GM18520 (cell line): ENCODE results near the gene DDX25.
A peak's percentile ranks its signal among the peaks of the same experiment; 100 is the strongest.
"Not testable (repeated sequence)": the region's sequence is repeated elsewhere in the genome, so short reads cannot be mapped to it uniquely, and the experiment has no call there.

Experiments
- ATAC-seq: cut with Tn5 transposase; IDR thresholded peaks from one replicate; pipeline ENCODE4 v1.9.1; 2021; ENCODE audit not compliant: unreplicated experiment

The DDX25 gene

DNA sequence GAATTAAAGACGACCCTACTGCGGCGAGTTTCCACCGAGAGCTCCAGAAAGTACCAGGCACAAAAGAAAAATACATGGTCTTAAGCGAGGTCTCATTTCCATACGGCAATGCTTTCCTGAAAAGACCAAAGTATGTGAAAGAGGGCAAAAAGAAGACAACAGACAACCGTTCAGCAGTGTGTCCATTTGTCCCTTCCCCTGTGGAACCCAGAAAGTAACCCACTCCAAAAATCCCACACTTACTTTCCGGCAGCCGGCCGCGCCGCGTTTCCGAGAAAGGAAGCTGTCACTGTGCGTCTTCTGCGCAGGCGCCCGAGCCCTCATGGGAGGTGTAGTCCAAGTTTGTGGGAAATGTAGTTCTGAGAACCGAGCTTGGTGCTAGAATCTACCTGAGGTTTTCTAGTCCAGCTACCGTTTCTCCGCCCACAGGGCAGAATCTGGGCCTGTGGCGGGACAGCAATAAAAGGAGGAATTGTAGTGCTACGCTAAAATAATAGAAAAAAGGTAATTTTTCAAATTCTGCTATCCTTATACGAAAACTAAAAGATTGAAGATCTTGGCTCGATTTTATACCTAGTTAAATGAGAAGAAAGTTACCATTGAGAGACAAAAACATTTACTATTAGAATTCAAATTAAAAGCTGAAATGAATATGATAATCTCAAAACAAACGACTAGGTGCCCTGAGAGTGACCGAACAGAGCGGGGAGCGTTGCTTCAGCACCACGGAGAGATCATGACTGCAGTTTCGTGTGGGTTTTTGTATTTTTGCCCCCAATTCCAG lies 1.2 kb upstream of the DDX25 start, which contains the start of gene PUS3:
TSS of gene PUS3 (minus strand) at position 280 of the 784 bp plus-strand sequence. CDS start 6,922 bp downstream, outside the sequence.
- peak; percentile 90 for ATAC-seq

DNA sequence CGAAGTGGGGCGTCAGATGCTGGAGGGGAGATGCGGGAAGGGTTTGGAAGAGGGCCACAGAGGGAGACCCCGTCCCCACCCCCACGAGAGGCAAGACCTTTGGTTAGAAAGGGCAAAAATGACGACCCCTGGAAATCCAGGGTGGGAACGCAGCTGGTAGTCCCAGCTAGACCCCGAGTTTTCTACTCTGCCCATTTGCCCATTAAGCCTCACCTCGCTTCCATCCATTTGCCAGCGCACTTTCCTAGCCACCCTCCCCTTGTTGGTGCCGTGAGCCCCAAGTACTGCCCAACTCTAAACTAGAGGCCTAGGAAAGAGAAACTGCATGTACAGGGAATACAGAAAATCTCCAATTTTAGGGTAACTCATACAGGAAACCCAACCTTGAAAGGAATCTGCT lies 370 bp downstream of the DDX25 start:
- ATAC-seq = no peak

DNA sequence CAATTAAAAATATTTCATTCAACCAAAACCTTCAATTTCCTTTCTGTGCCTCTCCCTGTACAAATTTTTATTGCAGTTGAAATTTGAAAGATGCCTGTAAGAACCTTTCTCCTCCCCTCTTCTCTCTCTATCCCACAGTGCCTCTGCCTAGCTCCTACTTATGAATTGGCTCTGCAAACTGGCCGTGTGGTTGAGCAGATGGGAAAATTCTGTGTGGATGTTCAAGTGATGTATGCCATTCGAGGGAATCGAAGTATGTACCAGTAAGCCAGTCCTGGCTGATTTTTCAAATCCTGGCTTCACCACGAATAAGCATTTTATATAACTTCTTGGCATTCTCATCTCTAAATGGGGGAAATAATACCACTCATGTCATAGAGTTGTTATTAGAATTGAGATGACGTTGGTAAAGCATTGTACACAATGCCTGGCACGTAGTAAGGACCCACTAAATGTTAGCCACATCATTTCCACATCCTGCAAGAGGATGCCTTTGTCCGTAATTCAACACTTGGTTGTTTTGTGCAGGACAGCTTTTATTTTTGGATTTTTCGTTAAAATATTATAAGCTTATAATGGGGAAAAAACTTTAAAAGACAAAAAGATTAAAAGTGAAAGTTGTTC lies 6.0 kb downstream of the DDX25 start:
- ATAC-seq = no peak

DNA sequence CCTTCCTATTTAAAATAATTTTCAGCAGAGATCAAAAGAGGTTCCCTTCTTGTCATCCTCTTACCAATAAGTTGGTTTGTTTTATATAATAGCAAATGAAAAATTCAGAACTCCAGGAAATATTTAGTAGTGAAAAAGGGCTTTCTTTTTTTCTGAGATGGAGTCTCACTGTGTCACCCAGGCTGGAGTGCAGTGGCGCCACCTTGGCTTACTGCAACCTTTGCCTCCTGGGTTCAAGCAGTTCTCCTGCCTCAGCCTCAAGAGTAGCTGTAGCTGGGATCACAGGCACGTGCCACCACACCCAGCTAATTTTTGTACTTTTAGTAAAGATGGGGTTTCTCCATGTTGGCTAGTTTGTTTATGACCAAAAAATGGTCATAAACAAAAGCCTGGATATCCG lies 10.3 kb downstream of the DDX25 start:
- not testable (repeated sequence) for ATAC-seq

DNA sequence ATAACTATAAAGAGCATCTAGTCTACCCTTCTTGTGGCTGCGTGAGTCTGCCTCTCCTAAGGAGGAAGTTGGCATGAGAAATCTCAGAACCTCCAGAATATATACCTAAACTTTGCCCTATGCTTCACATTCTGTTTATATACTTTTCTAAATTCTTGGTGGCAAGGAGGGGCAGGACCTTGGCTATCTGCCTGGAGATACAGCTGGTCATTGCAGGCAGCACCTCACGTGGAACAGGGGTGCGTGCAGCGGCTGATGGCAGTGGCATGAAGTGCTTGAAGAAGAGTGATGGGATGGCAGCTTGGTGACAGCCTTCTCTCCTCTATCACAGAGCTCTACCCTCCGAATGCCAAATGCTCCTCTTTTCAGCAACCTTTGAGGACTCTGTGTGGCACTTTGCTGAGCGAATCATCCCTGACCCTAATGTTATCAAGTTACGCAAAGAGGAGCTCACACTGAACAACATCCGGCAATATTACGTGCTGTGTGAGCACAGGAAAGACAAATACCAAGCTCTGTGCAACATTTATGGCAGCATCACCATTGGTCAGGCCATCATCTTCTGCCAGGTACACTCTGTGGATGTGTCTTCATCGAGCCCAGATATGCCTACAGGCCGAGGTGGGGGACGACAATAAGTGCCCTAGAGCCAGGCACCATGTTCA lies 12.5 kb downstream of the DDX25 start:
- no peak for ATAC-seq

DNA sequence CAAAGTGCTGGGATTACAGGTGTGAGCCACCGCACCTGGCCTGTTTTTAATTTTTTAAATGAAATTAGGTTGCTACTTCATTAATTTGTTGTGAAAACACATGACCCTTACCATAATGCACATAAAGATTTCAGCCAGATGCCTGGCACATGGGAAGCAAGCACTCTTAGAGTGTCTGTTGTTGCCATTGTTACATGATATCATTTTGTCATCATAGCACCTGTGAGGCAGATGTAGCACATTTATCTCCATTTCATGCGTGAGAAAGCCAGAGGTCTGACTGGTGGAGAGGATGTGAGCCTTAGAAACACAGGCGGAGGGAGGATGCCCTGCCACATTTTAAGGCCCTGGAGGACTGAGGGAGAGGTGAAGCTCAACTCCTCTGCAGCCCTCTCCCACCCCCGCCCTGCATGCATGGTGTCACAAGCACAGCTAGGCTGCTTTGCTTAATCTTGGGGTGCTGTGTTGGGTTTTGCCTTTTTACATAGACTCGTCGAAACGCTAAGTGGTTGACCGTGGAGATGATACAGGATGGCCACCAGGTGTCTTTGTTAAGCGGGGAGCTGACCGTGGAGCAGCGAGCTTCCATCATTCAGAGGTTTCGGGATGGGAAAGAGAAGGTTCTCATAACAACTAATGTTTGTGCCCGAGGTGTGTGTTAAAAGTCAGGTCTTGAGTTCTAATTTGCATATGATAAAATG lies 14.0 kb downstream of the DDX25 start:
- no peak for ATAC-seq

DNA sequence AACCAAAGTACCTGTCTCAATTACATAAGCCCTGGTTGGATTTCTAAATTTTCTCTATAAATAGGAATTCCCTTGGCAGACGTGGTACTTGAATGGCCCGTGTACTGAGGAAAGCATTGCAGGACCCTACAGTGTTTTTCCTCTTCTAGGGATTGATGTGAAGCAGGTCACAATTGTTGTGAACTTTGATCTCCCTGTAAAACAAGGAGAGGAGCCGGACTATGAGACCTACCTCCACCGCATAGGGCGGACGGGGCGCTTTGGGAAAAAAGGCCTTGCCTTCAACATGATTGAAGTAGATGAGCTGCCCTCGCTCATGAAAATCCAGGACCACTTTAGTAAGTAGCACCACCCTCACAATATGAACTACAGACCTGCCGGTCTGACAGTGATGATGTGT lies 16.7 kb downstream of the DDX25 start:
- ATAC-seq = no peak

DNA sequence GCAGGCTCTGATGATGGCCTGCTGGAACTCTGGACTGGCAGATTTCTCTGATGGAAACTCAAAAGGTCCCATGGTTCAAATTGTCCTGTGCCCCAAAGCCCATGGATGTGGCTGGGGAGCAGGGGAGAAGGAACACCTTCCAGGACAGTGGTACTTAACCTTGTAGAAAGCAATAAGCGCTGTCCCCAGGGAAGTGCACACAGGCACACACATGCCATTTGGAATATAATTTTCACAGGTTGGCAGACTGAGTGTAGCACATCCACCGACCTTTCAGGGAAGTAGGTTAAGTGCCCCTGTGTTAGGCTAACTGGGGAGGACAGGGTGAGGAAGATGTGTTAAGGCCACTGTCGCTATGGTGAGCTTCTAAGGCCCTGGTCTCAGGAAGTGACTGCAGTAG lies 17.8 kb downstream of the DDX25 start:
- no peak for ATAC-seq

DNA sequence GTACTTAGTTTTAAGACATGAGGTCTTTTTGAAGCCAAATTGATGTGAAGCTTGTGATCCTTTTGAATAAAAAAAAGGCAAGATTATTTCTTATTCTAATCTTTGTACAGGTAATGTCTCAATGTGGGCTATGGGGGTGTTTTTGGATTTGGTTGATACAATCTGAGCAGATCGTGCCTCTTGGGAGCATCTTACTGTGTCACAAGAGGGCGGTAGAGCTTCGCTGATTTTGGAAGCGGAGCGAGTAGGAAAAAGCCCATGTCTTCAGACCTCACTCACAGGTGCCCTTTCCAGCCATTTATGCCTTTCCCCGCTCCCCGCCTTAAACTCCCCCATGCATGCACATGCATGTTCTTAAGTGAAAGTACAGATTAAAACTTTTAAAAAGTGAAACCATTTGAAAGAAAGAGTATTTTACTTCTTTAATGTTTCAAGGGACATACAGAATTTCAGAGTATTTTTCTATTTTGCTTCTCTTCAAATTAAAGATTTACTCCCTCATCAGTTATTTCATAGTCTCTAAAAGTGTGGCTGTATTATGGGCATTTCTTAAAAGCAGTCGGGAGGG lies 18.8 kb downstream of the DDX25 start:
- ATAC-seq = no peak

DNA sequence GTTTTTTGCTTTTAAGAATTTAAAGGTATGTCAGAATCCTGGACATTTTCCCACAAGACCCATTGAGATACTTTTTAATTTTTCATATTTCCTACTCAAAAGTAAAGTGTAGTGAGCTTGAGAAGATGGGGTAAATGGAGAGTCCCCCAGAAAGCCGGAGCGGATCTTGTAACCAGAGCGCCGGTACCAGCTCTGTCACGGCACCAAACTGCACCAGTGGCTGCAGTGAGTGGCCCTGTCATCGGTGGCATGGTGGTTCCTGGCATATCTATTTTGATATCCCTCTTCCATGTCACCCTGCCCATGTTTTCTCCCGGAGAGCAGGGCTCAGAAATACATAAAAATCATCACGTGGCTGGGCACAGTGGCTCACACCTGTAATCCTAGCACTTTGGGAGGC lies 19.3 kb downstream of the DDX25 start:
- no peak for ATAC-seq

DNA sequence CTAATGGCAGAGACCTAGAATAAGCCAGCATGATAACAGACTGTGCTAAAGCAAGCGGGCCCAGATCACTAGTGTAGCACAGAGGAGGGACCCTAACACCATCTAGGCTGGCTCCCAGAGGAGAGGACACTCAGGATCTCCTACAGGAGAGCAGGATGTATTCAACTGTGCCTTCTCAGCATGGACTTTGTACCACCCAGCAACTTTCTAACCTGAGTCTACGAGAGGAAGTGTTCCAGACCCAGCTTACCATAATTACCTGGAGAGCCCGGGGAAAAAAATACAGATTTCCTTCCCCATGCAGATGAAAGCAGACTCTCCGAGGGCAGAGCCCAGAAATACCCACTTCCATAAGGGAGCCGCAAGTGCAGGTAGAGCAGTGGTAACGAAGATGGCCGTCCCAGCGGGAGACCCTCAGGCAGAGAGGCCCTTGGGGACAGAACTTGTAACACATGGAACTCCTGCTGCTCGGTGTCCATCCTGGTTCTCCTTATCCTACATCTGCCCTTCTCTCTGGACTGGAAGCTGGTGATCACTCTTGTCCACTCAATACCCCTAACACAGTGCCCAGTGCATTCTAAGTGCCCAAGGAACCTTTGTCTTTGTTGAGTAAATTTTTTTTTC lies 20.2 kb downstream of the DDX25 start:
- no peak for ATAC-seq

DNA sequence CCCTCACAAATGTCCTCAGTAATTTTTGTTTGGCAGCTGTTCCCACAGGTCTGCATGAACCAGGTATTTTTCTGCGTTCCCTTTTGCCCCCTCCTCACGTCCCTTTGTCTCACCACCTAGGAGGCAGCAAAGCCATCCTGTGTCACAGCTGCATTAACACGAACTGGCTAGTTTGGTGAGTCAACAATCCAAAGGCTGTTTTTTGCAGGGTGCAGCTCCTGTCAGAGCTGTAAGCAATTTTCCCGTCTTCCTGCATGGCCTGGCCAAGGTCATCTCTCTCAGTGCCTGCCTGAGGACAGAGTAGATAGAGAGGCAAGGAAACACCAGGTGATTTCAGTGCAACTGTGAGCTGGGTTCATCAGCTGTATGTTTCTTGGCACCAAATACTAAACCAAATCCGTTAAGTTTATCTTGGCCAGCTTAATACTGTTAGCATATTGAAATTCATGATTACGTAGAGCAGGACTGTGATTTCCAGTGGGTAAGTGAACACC lies 21.0 kb downstream of the DDX25 start:
- no peak for ATAC-seq

DNA sequence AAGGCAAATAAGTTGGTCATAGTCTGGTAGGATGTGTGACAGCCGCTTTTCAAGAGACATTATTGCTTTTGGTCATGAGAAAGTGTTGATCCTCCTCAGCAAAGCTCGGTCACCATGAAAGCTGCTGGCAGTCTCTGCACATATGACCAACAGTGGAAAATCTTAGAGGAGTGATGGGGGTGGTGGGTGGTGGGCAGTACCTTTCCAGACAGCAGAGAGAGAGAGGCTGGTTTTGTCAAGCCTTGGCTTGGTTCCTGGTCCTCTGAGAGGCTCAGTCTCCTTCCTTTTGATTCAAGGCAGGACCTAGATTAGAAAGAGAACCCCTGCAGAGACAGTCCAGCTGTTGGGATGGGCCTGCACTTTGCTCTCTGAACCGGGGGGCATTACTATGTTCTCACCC lies 21.5 kb downstream of the DDX25 start:
- ATAC-seq = no peak

DNA sequence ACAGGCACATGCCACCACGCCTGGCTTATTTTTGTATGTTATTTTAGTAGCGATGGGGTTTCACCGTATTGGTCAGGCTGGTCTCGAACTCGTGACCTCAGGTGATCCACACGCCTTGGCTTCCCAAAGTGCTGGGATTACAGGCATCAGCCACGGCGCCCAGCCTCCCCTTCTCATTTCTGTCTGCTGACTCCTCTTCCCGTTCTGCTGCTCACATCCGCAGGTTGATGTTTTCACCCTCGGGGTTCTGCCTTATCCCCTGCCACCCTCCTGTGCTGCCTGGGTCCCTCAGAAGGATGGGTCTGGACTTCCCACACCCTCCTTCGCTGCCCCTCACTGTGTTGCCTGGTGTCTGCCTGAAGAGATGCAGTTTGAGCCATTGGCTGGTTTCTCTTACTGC lies 22.4 kb downstream of the DDX25 start:
- no peak for ATAC-seq

DNA sequence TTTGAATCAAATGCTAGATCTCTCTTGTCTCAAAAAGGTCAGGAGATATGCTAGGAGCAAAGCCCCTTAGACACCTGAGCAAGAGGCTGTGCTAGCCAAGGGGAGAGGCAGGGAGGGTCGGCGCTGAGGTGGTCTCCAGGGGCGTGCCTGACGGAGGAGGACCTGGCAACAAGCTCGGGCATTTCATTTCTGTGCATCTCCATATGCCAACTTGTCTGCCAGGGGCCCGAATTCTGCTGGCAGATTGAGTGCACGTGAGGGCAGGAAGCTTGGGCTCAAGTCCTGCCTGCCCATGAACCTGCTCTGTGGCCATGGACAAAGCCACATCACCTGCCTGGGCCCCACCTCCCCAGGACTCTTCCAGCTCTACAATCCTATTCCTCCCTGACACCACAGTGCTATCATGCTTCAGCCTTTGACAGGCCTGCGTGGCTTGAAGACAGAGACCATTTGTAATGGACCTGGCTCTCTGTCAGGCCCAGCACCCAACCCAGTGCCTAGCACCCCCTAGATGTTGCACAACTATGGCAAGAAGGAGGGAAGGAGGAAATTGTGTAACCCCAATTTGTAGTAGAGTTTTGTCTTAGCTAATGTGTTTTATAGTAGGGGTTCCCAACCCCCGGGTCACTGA lies 25.3 kb downstream of the DDX25 start:
- no peak for ATAC-seq

DNA sequence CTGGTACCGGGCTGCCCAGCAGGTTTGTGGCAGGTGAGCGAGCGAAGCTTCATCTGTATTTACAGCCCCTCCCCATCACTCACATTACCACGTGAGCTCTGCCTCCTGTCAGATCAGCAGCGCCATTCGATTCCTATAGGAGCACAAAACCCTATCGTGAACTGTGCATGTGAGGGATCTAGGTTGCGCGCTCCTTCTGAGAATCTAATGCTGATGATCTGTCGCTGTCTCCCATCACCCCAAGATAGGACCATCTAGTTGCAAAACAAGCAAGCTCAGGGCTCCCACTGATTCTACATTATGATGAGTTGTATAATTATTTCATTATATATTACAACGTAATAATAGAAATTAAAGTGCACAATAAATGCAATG lies 25.8 kb downstream of the DDX25 start:
- ATAC-seq = no peak

DNA sequence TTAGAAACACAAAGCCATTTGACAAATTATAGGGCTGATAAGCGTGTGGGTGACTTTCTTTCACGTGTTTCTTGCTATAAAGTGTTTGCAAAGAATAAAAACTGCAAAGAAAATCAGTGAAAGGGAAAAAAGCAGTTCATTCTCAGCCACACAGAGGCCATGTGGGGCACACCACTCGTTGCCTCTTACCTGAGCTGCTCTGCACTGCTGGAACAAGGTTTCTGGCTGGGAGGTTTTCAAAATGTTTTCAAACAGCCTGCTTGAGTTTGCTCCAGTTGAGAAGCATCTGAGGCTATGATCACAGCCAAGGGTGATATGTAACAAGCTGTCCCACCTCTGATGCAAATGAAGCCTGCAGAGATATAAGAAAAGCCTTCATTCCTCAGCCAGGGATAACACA lies 26.8 kb downstream of the DDX25 start:
- no peak for ATAC-seq

DNA sequence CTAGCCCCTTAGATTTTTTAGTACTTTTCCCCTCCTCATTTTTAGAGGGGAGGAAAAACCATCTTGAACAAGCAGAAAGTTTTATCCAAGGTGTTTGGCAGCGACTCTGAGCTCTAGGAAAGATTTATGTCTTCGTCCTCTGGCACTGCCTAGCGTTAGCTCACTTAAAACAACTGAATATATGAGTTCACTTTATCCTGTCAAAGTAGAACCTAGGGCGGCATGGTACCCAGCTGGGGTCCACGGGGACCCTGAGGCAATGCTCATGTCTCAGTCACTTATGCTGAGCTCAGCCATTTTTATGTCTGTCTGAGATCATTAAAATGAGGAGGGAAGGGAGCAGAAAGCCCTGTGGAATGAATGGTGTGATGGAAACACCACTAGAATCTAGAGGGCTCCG lies 27.4 kb downstream of the DDX25 start:
- ATAC-seq = no peak

DNA sequence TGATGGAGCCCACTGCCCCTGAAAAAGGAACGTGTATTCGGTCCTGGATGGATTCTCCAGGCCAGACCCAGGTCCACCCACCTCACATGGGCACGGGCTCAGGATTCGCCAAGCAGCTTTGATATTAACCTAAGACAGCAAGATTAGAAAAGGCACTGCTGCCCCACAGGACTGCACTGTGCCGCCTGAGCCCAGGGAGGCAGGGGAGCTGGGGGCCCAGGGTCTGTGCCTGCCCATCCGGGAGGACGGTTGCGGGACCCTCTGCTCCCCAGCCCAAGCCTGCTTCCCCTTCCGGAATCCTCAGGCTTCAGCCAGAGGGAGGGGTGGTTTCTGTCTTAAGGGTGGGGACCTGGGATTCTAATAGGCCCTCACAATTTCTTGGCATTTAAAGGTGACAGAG lies 28.0 kb downstream of the DDX25 start:
- no peak for ATAC-seq
